Measurements from ENCODE around the gene PARVB.

DNA sequence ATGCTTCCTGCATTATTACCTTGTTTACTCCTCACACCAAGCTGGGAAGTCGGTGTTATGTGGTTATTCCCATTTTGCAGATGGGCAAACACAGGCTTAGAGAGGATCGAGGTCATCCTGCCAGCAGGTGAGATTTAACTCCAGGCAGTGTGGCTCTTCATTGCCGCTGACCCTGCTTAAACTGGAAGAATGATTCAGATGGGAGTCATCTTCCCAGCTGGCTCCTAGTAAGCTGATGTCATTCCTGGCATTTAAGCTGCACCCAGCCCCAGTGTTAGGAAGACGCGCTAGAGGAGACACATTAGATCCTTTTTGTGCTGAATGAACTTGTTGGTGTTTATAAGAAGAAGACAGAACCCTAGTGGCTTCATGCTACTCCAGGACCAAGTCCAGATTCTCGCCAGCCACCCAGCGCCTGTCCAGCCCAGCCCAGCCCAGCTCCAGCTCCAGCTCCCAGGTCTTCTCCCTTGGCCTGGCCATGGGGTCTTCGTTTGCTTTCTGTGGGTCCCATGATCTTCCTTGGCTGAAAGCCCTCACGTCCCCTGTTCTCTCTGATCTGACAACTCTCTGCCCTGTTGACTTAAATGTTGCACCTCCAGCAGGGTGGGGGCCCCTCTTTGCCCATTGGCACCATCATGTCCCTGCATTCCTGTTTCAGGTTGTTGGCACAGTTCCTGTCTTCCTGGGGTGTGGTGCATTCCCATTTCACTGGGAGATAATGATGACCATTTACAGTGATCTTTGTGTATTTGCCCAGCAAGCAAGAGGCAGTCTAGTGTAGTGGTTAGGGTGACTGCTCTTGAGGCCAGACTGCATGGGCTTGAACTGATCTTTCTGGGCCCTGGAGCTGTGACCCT, 13.6 kb downstream of the PARVB start:
- TF ChIP-seq EZH2 (IDR thresholded peaks at IDR 0.05; ENCODE audit: borderline replicate concordance, low read depth, low read length, severe bottlenecking) (no peak), MAX (IDR thresholded peaks at IDR 0.05; ENCODE audit: insufficient read depth, insufficient read length) (no peak), MYC (IDR thresholded peaks at IDR 0.05; ENCODE audit: low read depth, low read length) (no peak), POLR2AphosphoS5 (IDR thresholded peaks at IDR 0.05; ENCODE audit: insufficient read depth, low read depth, low read length) (peak; percentile 44), CTCF (IDR thresholded peaks at IDR 0.05; ENCODE audit: extremely low read depth in 1 of 2, insufficient read depth in 1 of 2, low read depth in 1 of 2, low read length in 2 of 2) (no peak), GATA2 (IDR thresholded peaks at IDR 0.05; ENCODE audit: insufficient read depth, insufficient read length, low read depth, low read length) (no peak)

Data from endothelial cell of umbilical vein (primary cell).